Lower leg skin (tissue), 3 donors: ENCODE measurements around the gene PPARGC1A.

Experiments used
- CTCF ChIP-seq, 3 donors: fragments of 450-650 bp; IDR thresholded peaks; one replicate each; pipeline ENCODE4 v1.5.1; 2016; ENCODE audit warnings: antibody characterized with exemption in 3 of 3, mild to moderate bottlenecking in 3 of 3, moderate library complexity in 2 of 3
- POLR2A ChIP-seq, 2 donors: fragments of 450-650 bp; IDR thresholded peaks; one replicate each; pipeline ENCODE4 v1.6.1; 2016 to 2017; ENCODE audit warnings: antibody characterized with exemption in 2 of 2, mild to moderate bottlenecking in 1 of 2, moderate library complexity in 1 of 2

- no peak for TF ChIP-seq CTCF (IDR thresholded peaks at IDR 0.05)
- TF ChIP-seq POLR2A (IDR thresholded peaks at IDR 0.05), result no peak
Observed at GRCh38 chr4:23861897-23862296, 27.9 kb downstream of the PPARGC1A start.
